HG02840 (cell line): ENCODE results near the gene KHK.
A peak's percentile ranks its signal among the peaks of the same experiment; 100 is the strongest.

Source experiments
- ATAC-seq: cut with Tn5 transposase; IDR thresholded peaks from one replicate; pipeline ENCODE4 v1.9.1; 2021; ENCODE audit warnings: mild to moderate bottlenecking, moderate library complexity, moderate number of reproducible peaks; ENCODE audit not compliant: unreplicated experiment, low FRiP score

KHK gene

DNA sequence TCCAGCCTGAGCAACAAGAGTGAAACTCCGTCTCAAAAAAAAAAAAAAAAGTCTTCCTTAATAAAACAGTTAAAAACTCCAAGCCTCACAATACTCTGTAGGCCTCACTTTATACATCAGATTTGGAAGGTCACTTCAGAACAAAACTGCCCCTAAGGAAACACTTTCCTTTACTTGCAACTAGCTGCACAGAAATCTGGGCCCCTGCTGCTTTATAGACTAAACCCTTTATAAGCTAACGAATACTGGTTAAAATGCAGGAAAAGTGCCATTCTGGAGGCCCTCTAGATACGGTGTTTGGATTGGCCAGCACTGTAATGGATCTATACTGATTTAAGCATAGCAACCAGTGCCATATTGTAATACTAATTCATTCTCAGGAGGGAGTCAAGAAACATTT is 38.5 kb downstream of the KHK start:
- ATAC-seq, result no peak

DNA sequence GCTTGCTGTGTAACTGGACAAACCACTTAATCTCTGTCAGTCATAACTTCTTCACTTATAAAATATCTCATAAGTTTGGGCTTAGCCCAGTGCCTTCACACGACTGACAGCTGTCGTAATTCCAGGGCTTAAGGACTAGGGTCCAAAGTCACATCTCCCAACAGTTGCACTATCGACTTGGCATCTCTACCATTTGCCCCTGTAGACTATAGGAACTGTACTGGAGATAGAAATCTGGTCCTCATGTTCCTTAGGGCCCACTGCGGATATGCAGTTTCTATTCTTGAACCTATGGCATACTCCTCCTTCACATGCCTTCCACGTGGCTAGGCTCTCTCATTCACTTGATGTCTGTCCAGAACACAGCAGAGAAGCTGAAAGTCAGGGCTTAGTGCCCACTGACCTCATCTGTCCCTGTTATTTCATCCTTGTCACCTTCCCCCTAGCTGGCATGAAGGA is 39.7 kb downstream of the KHK start:
- ATAC-seq, result no peak

GRCh38 chr2:27127883-27128667 is 41.5 kb downstream of the KHK start:
- ATAC-seq, result no peak

- no peak for ATAC-seq
Observed at GRCh38 chr2:27128668-27129571, 42.3 kb downstream of the KHK start.

DNA sequence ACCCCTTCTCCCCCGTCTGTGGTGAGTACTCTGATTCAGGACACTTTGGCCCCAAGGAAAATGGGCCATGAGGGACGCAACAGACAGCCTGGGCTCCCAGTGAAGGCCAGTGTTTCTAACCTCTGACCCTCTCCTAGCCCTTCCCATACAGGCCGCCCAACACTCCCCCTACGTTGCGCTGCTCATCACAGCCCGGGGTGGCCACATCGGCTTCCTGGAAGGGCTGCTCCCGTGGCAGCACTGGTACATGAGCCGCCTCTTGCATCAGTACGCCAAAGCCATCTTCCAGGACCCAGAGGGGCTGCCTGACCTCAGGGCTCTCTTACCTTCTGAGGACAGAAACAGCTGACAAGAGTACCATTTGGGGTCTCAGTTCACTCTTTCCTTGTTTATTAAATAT is 43.8 kb downstream of the KHK start:
- ATAC-seq, result no peak

- no peak for ATAC-seq
Observed at GRCh38 chr2:27131429-27131828, 44.9 kb downstream of the KHK start.

- no peak for ATAC-seq
Observed at GRCh38 chr2:27133195-27133875, 46.8 kb downstream of the KHK start.

- ATAC-seq, result peak; percentile 86
Observed at GRCh38 chr2:27133905-27134780, 47.6 kb downstream of the KHK start, which contains the start of gene PREB. TSS of gene PREB (minus strand) at chr2:27134636. CDS start at chr2:27134421, 215 bp downstream.

DNA sequence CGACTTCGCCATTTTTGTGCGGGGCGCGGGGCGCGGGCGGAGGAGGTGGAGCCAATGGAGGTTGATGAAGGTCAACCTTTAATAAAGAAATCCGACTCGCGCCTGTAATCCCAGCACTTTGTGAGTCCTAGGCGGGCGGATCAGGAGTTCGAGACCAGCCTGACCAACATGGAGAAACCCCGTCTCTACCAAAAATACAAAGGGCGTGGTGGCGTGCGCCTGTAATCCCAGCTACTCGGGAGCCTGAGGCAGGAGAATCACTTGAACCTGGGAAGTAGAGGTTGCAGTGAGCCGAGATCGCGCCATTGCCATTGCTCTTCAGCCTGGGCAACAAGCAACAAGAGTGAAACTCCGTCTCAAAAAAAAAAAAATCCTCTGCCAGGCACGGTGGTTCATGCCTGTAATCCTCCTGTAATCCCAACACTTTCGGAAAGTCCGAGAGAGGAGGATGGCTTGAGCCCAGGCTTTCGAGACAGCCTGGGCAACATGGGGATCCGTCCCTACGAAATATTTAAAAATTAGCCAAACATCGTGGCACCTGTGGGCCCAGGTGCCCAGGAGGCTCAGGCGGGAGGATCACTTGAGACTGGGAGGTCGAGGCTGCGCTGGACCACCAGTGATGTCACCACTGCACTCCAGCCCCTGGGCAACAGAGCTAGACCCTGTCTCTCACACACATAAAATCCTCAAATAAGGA is 48.4 kb downstream of the KHK start:
- no peak for ATAC-seq

GRCh38 chr2:27135478-27135955 is 48.9 kb downstream of the KHK start:
- no peak for ATAC-seq

- no peak for ATAC-seq
Observed at GRCh38 chr2:27136751-27137150, 50.2 kb downstream of the KHK start.

- no peak for ATAC-seq
Observed at GRCh38 chr2:27137322-27137935, 50.9 kb downstream of the KHK start.

GRCh38 chr2:27138111-27138510 is 51.5 kb downstream of the KHK start:
- no peak for ATAC-seq

GRCh38 chr2:27139310-27139709 is 52.7 kb downstream of the KHK start, which contains the start of gene PRR30:
TSS of gene PRR30 (minus strand) at chr2:27139410. CDS start at chr2:27138329, 1,081 bp downstream.
- no peak for ATAC-seq

GRCh38 chr2:27143285-27143684 is 56.7 kb downstream of the KHK start:
- ATAC-seq, result no peak

- ATAC-seq, result no peak
Observed at GRCh38 chr2:27145682-27146081, 59.1 kb downstream of the KHK start.

- no peak for ATAC-seq
Observed at GRCh38 chr2:27147935-27148334, 61.4 kb downstream of the KHK start.

- ATAC-seq, result no peak
Observed at GRCh38 chr2:27148801-27149439, 62.3 kb downstream of the KHK start, which contains the start of gene TCF23. TSS of gene TCF23 (plus strand) at chr2:27149004. CDS start at chr2:27149134, 130 bp downstream.
